A549 (cell line): Measurements from ENCODE around the gene AJUBA. TPM values are rescaled to one million over a fixed set of nuclear protein-coding genes. Genes with fewer than 3 reads are reported as not detected.

ENCODE experiments used
- ATAC-seq, 2 experiments: fragments of 200-7000 bp in 1 of 2; fragments of >200 bp in 1 of 2; cut with Nextera tagmentation in 1 of 2; cut with Tn5 transposase in 1 of 2; 3 replicates each; pipeline versions ENCODE4 v1.8.0 to v1.9.1; 2018 to 2020; ENCODE audit warnings: mild to moderate bottlenecking in 1 of 2, moderate library complexity in 1 of 2
- CTCF ChIA-PET: fragments of 300-600 bp; sonication (Branson Sonifier 250); formaldehyde crosslinking; extraction: SDS; loops from one replicate; lab custom pipeline; 2021; ENCODE audit warnings: antibody characterized with exemption, inconsistent platforms; lab: Yijun Ruan, JAX
- POLR2A ChIA-PET: fragments of 350-600 bp; formaldehyde crosslinking; extraction: SDS; loops from one replicate; lab custom pipeline; 2021; ENCODE audit warnings: antibody characterized with exemption, inconsistent platforms; lab: Yijun Ruan, JAX
- DNase-seq, 2 experiments: peaks; one replicate each; pipeline versions ENCODE4 v3.0.0 to v3.0.0-alpha.2; 2011 to 2016; ENCODE audit warnings: low read depth in 1 of 2, low spot score in 1 of 2
- FAIRE-seq: peaks from 2 replicates; lab custom pipeline; 2011; peaks lifted over from hg19 to GRCh38; lab: Jason Lieb, UNC
- H3K27ac ChIP-seq, 2 experiments: fragments of >200 bp; sonication (Bioruptor Twin); formaldehyde crosslinking; 3 replicates each; pipeline ENCODE4 v1.5.1; 2016 to 2017
- H3K4me1 ChIP-seq: fragments of >200 bp; sonication (Bioruptor Twin); formaldehyde crosslinking; 3 replicates; pipeline ENCODE4 v1.6.1; 2016
- H3K4me2 ChIP-seq: fragments of >200 bp; sonication (Bioruptor Twin); formaldehyde crosslinking; 3 replicates; pipeline ENCODE4 v1.6.1; 2016
- H3K4me3 ChIP-seq: fragments of >200 bp; sonication (Bioruptor Twin); formaldehyde crosslinking; 3 replicates; pipeline ENCODE4 v1.5.1; 2016
- H3K9me3 ChIP-seq: fragments of >200 bp; sonication (Bioruptor Twin); formaldehyde crosslinking; 3 replicates; pipeline ENCODE4 v1.6.1; 2016
- CBX2 ChIP-seq: fragments of 200-600 bp; sonication (generic); IDR thresholded peaks from 2 replicates; pipeline ENCODE4 v1.6.1; 2016; ENCODE audit warnings: low read depth, mild to moderate bottlenecking, borderline replicate concordance
- CBX8 ChIP-seq: fragments of 200-600 bp; sonication (generic); IDR thresholded peaks from 2 replicates; pipeline ENCODE4 v1.6.1; 2016
- CEBPB ChIP-seq, 2 experiments: fragments of >200 bp in 1 of 2; sonication (Bioruptor Twin) in 1 of 2; formaldehyde crosslinking in 1 of 2; IDR thresholded peaks; 2 replicates each; pipeline ENCODE4 v1.6.1; 2012 to 2016
- EHF ChIP-seq: fragments of 250-450 bp; sonication (Bioruptor Pico); IDR thresholded peaks from 2 replicates; pipeline ENCODE4 v1.5.0; 2020; ENCODE audit warnings: mild to moderate bottlenecking
- FOSB ChIP-seq: fragments of 250-450 bp; sonication (Bioruptor Pico); IDR thresholded peaks from 2 replicates; pipeline ENCODE4 v1.5.0; 2020; ENCODE audit warnings: mild to moderate bottlenecking, moderate library complexity
- FOXS1 ChIP-seq: fragments of 250-450 bp; sonication (Bioruptor Pico); IDR thresholded peaks from 2 replicates; pipeline ENCODE4 v1.5.0; 2020; ENCODE audit warnings: mild to moderate bottlenecking, moderate library complexity
- HDAC2 ChIP-seq: fragments of 200-600 bp; sonication (generic); IDR thresholded peaks from 2 replicates; pipeline ENCODE4 v1.6.1; 2016
- HMGXB4 ChIP-seq: fragments of 250-450 bp; sonication (Bioruptor Pico); IDR thresholded peaks from 2 replicates; pipeline ENCODE4 v1.5.0; 2021; ENCODE audit warnings: mild to moderate bottlenecking, moderate library complexity, borderline replicate concordance
- HOXA7 ChIP-seq: fragments of 250-450 bp; sonication (Bioruptor Pico); IDR thresholded peaks from 2 replicates; pipeline ENCODE4 v1.5.0; 2020; ENCODE audit warnings: mild to moderate bottlenecking, moderate library complexity
- JUN ChIP-seq, 2 experiments: fragments of >200 bp; sonication (Bioruptor Twin); formaldehyde crosslinking; IDR thresholded peaks; 2 replicates in 1 of 2; 3 replicates in 1 of 2; pipeline ENCODE4 v1.6.1; 2016 to 2017
- JUNB ChIP-seq: fragments of >200 bp; sonication (Bioruptor Twin); formaldehyde crosslinking; IDR thresholded peaks from 2 replicates; pipeline ENCODE4 v1.6.1; 2016
- KDM1A ChIP-seq: fragments of 200-600 bp; sonication (generic); IDR thresholded peaks from 2 replicates; pipeline ENCODE4 v1.6.1; 2016; ENCODE audit warnings: low read depth, mild to moderate bottlenecking
- MAZ ChIP-seq: fragments of 150-350 bp; IDR thresholded peaks from 2 replicates; pipeline ENCODE4 v1.6.1; 2014; ENCODE audit warnings: antibody characterized with exemption, low read depth, low read length, borderline replicate concordance
- NR3C1 ChIP-seq: fragments of >200 bp; sonication (Bioruptor Twin); formaldehyde crosslinking; IDR thresholded peaks from 3 replicates; pipeline ENCODE4 v1.6.1; 2017
- PHF8 ChIP-seq: fragments of 200-600 bp; sonication (generic); IDR thresholded peaks from 2 replicates; pipeline ENCODE4 v1.6.1; 2016; ENCODE audit warnings: low read depth, mild to moderate bottlenecking, antibody characterized with exemption, moderate library complexity, borderline replicate concordance
- POLR2AphosphoS2 ChIP-seq: conservative IDR thresholded peaks from 2 replicates; pipeline ENCODE4 v1.6.1; 2012; ENCODE audit warnings: low read length, improper control_type of control experiment, inconsistent platforms
- ZFP36 ChIP-seq: fragments of 450-650 bp; IDR thresholded peaks from 2 replicates; pipeline ENCODE4 v1.6.1; 2014; ENCODE audit warnings: borderline replicate concordance; ENCODE audit not compliant: partially characterized antibody
- ZSCAN20 ChIP-seq: fragments of 250-450 bp; sonication (Bioruptor Pico); IDR thresholded peaks from 2 replicates; pipeline ENCODE4 v1.8.0; 2022; ENCODE audit warnings: mild to moderate bottlenecking, moderate library complexity
- WGBS: methylation state at CpG from one replicate; pipeline ENCODE4 v1.1.6; 2017; ENCODE audit errors: missing lambda C conversion rate; 5-methylcytosine and 5-hydroxymethylcytosine counted together
- polyA plus RNA-seq, 4 experiments: library from polyadenylated mRNA; depleted of rRNA in 3 of 4; stranded (reverse); fragments of >200 nt; fragmentation: RNase III in 1 of 4; extraction: RNeasy Plus Mini Kit Qiagen cat#74134 plus additional on column Dnase treatment in 1 of 4; gene quantifications; 2 replicates in 3 of 4; 3 replicates in 1 of 4; pipeline ENCODE4 v1.2.3, GENCODE V29; 2011 to 2017
- TF ChIP-seq, protein P1 (sequence below): fragments of 200-600 bp; sonication (generic); IDR thresholded peaks from 2 replicates; pipeline ENCODE4 v1.6.1; 2016; ENCODE audit warnings: antibody characterized with exemption, mild to moderate bottlenecking, moderate library complexity
- TF ChIP-seq, protein P2 (sequence below): fragments of >200 bp; sonication (Bioruptor Twin); formaldehyde crosslinking; IDR thresholded peaks from 3 replicates; pipeline ENCODE4 v1.6.1; 2016

Gene AJUBA
- polyA plus RNA-seq, 2 of the 4 experiments (the other 2 are of a cell fraction): 53.4 to 98.0 TPM

GRCh38 chr14:22997676-22998323, 15.4 kb upstream of the AJUBA start:
- 84% methylated on average over 9 of the region's 9 CpGs for WGBS
- CTCF ChIA-PET: interaction anchor here (2.6 to 34.0 kb wide), 5 partner anchors 10 to 68 kb away, joined by 10 to 1206 read pairs (median 73); partner anchors contain the start of genes CDH24, PRMT5 and PSMB11
- Histone ChIP-seq H3K9me3 (no peaks in the 10 kb centered on the region), H3K4me3 (no peak overlapping the region), H3K27ac (no peak overlapping the region)
- TF ChIP-seq ZSCAN20 (CRISPR knock-in tag) (no peak), FOSB (CRISPR knock-in tag) (no peak), HOXA7 (CRISPR knock-in tag) (no peak), ZFP36 (no peak), HMGXB4 (CRISPR knock-in tag) (no peak), EHF (no peak), FOXS1 (CRISPR knock-in tag) (no peak), PHF8 (no peak)
- TF ChIP-seq, protein P1, sequence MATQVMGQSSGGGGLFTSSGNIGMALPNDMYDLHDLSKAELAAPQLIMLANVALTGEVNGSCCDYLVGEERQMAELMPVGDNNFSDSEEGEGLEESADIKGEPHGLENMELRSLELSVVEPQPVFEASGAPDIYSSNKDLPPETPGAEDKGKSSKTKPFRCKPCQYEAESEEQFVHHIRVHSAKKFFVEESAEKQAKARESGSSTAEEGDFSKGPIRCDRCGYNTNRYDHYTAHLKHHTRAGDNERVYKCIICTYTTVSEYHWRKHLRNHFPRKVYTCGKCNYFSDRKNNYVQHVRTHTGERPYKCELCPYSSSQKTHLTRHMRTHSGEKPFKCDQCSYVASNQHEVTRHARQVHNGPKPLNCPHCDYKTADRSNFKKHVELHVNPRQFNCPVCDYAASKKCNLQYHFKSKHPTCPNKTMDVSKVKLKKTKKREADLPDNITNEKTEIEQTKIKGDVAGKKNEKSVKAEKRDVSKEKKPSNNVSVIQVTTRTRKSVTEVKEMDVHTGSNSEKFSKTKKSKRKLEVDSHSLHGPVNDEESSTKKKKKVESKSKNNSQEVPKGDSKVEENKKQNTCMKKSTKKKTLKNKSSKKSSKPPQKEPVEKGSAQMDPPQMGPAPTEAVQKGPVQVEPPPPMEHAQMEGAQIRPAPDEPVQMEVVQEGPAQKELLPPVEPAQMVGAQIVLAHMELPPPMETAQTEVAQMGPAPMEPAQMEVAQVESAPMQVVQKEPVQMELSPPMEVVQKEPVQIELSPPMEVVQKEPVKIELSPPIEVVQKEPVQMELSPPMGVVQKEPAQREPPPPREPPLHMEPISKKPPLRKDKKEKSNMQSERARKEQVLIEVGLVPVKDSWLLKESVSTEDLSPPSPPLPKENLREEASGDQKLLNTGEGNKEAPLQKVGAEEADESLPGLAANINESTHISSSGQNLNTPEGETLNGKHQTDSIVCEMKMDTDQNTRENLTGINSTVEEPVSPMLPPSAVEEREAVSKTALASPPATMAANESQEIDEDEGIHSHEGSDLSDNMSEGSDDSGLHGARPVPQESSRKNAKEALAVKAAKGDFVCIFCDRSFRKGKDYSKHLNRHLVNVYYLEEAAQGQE: no peak
- TF ChIP-seq, all 56 proteins: peak for 0
- Histone ChIP-seq H3K4me2 (no peak overlapping the region), H3K4me1 (peaks cover 5% of the 10 kb centered on the region; the same call in 2 of the 3 replicates)
- POLR2A ChIA-PET: no interaction called here
- no peak for DNase-seq
- ATAC-seq: no peak
- FAIRE-seq: no peak

DNA sequence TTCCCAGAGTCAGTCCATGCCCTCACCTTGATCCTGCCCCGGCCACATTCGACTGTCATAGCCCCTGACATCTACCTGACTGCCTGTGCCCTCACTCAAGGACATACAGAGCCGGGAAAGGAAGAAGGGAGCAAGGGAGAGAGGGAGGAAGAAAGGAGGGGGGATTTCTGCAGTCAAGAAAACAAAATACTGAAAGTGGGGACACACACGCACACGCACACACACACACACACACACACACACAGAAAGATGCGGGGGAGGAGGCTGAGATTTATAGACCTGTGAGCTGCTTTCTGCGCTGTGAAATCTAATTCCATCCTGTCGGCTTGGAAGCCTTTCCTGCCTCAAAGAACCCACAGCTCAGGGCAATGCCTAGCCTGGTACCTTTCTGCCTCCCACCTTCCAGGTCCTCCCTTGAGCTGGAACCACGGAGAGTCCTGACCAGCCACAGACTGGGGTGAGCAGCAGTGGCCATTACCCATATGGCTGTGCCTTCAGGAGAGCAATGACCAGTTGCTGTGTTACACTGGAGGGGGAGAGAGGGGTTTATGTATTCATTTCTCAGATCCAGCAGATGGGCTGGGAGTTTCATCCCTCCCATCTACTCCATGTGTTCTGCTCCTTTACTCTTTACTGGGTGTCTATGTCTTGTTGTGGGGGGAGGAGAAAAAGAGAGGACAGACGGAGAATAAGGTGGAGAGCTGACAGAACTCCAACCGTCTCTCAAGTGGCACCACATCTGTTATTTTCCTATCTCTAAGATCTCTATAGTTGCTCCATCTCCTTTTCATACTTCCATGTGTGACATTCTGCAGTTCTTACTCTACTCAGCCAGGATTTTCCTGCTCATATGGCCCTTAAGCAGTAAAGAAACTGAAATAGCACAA, 14.7 kb upstream of the AJUBA start:
- Histone ChIP-seq H3K4me1 (peaks cover 5% of the 10 kb centered on the region; the same call in 2 of the 3 replicates), H3K9me3 (no peaks in the 10 kb centered on the region), H3K4me3 (no peak overlapping the region), H3K27ac (no peak overlapping the region), H3K4me2 (no peak overlapping the region)
- CTCF ChIA-PET: interaction anchor here (1.1 to 34.0 kb wide), 10 partner anchors 11 to 114 kb away, joined by 3 to 1206 read pairs (median 32); partner anchors contain the start of genes AJUBA, CDH24, PRMT5 and PSMB11
- POLR2A ChIA-PET: interaction anchor here (0.6 to 4.2 kb wide), 3 partner anchors 10 to 114 kb away, joined by 5 to 27 read pairs (median 6); no protein-coding TSS in a partner anchor
- FAIRE-seq (no peak), ATAC-seq (no peak), DNase-seq (no peak)
- TF ChIP-seq HOXA7 (CRISPR knock-in tag) (no peak), MAZ (no peak), FOSB (CRISPR knock-in tag) (no peak), CEBPB (IDR thresholded peaks at IDR 0.05) (no peak), CBX8 (no peak), NR3C1 (no peak), EHF (no peak), HDAC2 (no peak), PHF8 (no peak), JUNB (no peak), ZSCAN20 (CRISPR knock-in tag) (no peak), KDM1A (no peak), CBX2 (no peak), POLR2AphosphoS2 (no peak), JUN (IDR thresholded peaks at IDR 0.05) (no peak)
- TF ChIP-seq, protein P1: no peak
- TF ChIP-seq, protein P2, sequence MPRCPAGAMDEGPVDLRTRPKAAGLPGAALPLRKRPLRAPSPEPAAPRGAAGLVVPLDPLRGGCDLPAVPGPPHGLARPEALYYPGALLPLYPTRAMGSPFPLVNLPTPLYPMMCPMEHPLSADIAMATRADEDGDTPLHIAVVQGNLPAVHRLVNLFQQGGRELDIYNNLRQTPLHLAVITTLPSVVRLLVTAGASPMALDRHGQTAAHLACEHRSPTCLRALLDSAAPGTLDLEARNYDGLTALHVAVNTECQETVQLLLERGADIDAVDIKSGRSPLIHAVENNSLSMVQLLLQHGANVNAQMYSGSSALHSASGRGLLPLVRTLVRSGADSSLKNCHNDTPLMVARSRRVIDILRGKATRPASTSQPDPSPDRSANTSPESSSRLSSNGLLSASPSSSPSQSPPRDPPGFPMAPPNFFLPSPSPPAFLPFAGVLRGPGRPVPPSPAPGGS: no peak
- 76% methylated on average over 11 of the region's 11 CpGs for WGBS
